NCI-H345 treated with DMSO at 0.1 percent for 48 hours (cell line): ENCODE data around the gene NPAS4.

ENCODE experiments used
- DNase-seq: peaks from one replicate; lab custom pipeline; 2025; ENCODE audit not compliant: unreplicated experiment; lab: John Stamatoyannopoulos, UW

The NPAS4 gene

GRCh38 chr11:66475349-66476172 is 54.7 kb downstream of the NPAS4 start:
- no peak for DNase-seq
